Body of pancreas (tissue), 4 donors: Measurements from ENCODE around the gene FLVCR1.

Experiments used
- POLR2A ChIP-seq, 3 donors: fragments of 450-650 bp; IDR thresholded peaks; one replicate each; pipeline ENCODE4 v1.6.1; 2016; ENCODE audit warnings: antibody characterized with exemption in 3 of 3, mild to moderate bottlenecking in 2 of 3
- TF ChIP-seq, protein P1 (sequence below), 7 experiments: fragments of 450-650 bp in 4 of 7; fragments of 200-600 bp in 3 of 7; sonication (generic) in 3 of 7; IDR thresholded peaks; one replicate each; pipeline ENCODE4 v1.5.1; 2016 to 2019; ENCODE audit warnings: antibody characterized with exemption in 7 of 7

DNA sequence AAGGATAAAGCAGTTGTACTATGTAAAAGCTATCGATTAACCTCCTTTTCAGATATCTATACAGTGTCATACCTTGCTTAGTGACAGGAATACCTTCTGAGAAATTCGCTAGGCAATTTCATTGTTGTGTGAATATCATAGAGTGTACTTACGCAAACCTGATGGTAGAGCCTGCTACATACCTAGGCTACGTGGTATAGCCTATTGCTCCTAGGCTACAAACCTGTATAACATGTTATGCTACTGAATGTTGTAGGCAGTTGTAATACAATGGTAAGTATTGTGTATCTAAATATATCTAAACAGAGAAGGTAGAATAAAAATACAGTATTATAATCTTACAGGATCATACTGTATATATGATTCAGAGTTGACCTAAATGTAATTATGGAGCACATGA is 26.5 kb downstream of the FLVCR1 start:
- TF ChIP-seq, protein P1, sequence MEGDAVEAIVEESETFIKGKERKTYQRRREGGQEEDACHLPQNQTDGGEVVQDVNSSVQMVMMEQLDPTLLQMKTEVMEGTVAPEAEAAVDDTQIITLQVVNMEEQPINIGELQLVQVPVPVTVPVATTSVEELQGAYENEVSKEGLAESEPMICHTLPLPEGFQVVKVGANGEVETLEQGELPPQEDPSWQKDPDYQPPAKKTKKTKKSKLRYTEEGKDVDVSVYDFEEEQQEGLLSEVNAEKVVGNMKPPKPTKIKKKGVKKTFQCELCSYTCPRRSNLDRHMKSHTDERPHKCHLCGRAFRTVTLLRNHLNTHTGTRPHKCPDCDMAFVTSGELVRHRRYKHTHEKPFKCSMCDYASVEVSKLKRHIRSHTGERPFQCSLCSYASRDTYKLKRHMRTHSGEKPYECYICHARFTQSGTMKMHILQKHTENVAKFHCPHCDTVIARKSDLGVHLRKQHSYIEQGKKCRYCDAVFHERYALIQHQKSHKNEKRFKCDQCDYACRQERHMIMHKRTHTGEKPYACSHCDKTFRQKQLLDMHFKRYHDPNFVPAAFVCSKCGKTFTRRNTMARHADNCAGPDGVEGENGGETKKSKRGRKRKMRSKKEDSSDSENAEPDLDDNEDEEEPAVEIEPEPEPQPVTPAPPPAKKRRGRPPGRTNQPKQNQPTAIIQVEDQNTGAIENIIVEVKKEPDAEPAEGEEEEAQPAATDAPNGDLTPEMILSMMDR (IDR thresholded peaks at IDR 0.05): no peak
- no peak for TF ChIP-seq POLR2A (IDR thresholded peaks at IDR 0.05)
